Testis (tissue), 2 donors: ENCODE data around the gene SIPA1.

Experiments
- CTCF ChIP-seq, 3 experiments: fragments of 450-650 bp in 2 of 3; fragments of 200-600 bp in 1 of 3; sonication (generic) in 1 of 3; IDR thresholded peaks; one replicate each; pipeline ENCODE4 v1.5.1; 2016 to 2019; ENCODE audit warnings: antibody characterized with exemption in 3 of 3, mild to moderate bottlenecking in 2 of 3, moderate library complexity in 1 of 3
- POLR2A ChIP-seq: fragments of 450-650 bp; IDR thresholded peaks from one replicate; pipeline ENCODE4 v1.6.1; 2017; ENCODE audit warnings: antibody characterized with exemption, mild to moderate bottlenecking, moderate library complexity

DNA sequence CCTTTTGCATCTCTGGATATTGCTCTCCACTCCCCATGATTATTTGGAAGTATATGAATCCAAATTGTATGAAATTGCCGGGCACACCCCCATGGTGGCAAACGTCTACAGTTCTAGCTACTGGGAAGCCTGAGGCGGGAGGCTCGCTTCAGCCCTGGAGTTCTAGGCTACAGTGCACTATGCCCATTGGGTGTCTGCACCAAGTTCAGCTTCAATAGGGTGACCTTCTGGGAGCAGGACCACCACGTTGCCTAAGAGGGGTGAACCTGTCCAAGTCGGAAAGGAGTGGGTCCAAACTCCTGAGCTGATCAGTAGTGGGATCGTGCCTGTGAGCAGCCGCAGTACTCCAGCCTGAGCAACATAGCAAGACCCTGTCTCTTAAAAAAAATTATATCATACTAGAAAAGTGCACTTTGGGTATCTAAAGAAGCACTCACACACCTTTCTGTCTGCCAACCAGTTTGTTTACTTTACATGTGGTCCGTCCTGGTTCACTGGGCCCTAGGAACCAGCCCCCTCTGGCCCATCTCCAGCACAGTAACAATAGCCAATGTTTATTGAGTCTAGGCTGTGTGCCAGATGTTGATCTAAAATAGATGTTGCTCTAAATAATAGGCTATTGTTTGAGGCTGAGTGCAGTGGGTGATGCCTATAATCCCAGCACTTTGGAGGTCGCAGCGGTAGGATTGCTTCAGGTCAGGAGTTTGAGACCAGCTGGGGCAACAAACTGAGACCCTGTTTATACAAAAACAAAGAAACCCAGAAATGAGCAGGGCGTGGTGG, 57.7 kb downstream of the SIPA1 start:
- TF ChIP-seq CTCF (IDR thresholded peaks at IDR 0.05) (no peak), POLR2A (no peak)
